Neuron (in vitro differentiated cells): ENCODE data around the gene CRYGN.

Experiments used
- H2AFZ ChIP-seq: one replicate; pipeline ENCODE4 v1.6.1; 2013; ENCODE audit warnings: low read depth, mild to moderate bottlenecking, inconsistent platforms, low read length, moderate library complexity
- H3K27me3 ChIP-seq: one replicate; pipeline ENCODE4 v1.6.1; 2013; ENCODE audit warnings: low read length; ENCODE audit not compliant: insufficient read depth
- H3K36me3 ChIP-seq: one replicate; pipeline ENCODE4 v1.6.1; 2013; ENCODE audit warnings: low read length; ENCODE audit not compliant: insufficient read depth
- H3K4me1 ChIP-seq: one replicate; pipeline ENCODE4 v1.6.1; 2013; ENCODE audit warnings: low read length; ENCODE audit not compliant: insufficient read depth
- H3K4me3 ChIP-seq: 2 replicates; pipeline ENCODE4 v1.5.1; 2013; ENCODE audit warnings: mild to moderate bottlenecking, low read length, moderate library complexity
- H3K9me3 ChIP-seq: one replicate; pipeline ENCODE4 v1.6.1; 2013; ENCODE audit warnings: low read length

Gene CRYGN

DNA sequence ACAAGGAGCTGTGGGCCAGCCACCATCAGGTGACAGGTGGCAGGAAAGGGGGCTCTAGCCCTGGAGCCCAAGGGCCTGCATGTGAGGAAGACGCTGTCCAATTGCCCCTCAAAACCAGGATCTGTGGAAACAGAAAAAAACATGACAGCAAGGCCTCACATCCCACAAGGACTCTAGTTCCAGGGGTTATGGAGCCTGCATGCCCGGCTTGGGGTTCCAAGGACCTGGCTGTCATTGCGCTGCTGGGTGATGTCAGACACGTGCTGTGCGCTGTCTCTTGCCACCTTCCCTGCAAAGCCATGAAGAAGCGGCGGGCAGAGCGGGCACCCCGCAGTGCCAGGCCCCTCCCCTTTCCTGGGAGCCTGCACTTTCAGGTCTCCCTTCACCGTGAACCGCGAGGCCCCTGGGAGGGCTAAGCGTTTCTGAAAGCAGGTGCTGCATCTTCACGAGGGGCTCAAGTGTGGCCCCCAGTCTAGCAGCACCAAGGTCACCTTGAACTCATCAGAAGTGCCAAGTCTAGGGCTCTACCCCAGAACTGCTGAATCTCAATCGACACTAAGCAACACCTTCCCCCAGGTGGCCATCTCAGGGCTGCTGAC, 15.1 kb upstream of the CRYGN start:
- Histone ChIP-seq H3K9me3 (peaks cover 6% of the 10 kb centered on the region), H2AFZ (no peak overlapping the region), H3K4me1 (peaks cover 11% of the 10 kb centered on the region), H3K36me3 (no peaks in the 10 kb centered on the region), H3K4me3 (no peak overlapping the region), H3K27me3 (peaks cover 2% of the 10 kb centered on the region)

DNA sequence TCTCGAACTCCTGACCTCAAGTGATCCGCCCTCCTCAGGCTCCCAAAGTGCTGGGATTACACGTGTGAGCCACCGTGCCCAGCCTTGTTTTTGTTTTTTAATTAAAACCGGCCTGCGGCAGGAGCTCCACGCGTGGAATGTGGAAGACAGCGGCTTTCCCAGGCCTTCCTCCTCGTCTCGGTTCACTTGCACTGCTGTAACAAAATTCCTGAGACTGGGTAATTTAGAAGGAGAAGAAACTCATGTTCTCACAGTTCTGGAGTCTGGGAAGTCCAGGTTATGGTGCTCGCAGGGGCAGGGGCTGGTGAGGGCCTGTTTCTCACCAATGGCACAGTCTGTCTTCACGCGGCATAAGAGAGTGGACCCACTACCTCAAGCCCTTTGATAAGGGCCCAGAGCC, 14.4 kb upstream of the CRYGN start:
- Histone ChIP-seq H3K36me3 (no peaks in the 10 kb centered on the region), H3K4me3 (no peak overlapping the region), H2AFZ (no peak overlapping the region), H3K9me3 (peaks cover 6% of the 10 kb centered on the region), H3K4me1 (peaks cover 4% of the 10 kb centered on the region), H3K27me3 (peaks cover 5% of the 10 kb centered on the region)

DNA sequence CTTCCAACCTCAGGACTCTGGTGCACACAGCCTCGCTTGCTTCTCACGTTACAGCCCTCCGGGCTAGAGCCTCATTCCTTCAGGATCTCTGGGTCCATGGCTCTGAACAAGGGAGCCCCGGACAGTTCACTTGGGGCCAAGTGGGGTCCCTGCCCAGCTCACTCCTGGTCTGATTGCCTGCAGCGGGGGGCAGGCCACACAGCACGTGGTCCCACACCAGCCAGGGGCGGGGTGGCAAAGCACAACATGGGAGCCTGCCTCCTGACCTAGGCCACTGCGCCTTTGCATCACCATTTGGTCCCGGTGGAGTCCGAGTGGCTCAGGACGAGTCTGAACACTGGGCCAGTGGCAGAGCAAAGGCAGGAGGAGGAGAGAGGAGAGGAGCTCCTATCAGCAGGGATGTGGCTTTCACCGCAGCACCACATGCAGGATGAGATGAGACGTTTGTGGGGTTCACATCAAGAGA, 13.4 kb upstream of the CRYGN start:
- Histone ChIP-seq H2AFZ (no peak overlapping the region), H3K9me3 (peaks cover 6% of the 10 kb centered on the region), H3K4me1 (no peaks in the 10 kb centered on the region), H3K4me3 (no peak overlapping the region), H3K27me3 (peaks cover 5% of the 10 kb centered on the region), H3K36me3 (no peaks in the 10 kb centered on the region)

DNA sequence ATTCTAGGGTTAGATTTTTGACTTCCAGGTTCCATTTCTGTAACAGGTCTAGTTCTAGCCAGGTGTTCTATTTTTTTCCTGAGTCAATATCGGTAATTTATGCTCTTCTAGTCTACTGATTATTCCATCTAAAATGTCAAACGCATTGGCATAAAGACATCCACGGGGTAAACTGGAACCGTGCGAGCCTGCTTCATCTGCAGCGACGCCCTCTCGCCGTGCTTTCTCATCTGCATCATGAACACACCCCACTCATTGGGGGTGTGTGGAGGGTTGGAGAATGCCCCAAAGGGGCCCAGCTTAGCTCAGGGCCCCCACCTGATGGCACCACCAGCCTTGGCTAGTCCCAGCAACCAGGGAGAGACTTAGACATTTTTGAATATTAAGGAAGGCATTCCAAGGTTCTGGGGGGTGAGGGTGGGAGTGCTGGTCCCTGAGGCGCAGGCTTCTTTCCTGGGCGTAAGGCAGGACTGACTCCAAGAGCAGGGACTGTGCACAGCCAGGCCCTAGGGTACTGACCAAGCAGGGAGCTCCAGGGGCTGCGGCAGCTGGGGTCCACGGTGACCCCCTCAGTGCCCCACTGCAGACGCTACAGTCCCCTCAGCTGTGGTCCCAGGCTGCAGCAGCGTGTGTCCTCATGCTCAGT, 12.9 kb upstream of the CRYGN start:
- no peaks in the 10 kb centered on the region for H3K4me1 ChIP-seq

DNA sequence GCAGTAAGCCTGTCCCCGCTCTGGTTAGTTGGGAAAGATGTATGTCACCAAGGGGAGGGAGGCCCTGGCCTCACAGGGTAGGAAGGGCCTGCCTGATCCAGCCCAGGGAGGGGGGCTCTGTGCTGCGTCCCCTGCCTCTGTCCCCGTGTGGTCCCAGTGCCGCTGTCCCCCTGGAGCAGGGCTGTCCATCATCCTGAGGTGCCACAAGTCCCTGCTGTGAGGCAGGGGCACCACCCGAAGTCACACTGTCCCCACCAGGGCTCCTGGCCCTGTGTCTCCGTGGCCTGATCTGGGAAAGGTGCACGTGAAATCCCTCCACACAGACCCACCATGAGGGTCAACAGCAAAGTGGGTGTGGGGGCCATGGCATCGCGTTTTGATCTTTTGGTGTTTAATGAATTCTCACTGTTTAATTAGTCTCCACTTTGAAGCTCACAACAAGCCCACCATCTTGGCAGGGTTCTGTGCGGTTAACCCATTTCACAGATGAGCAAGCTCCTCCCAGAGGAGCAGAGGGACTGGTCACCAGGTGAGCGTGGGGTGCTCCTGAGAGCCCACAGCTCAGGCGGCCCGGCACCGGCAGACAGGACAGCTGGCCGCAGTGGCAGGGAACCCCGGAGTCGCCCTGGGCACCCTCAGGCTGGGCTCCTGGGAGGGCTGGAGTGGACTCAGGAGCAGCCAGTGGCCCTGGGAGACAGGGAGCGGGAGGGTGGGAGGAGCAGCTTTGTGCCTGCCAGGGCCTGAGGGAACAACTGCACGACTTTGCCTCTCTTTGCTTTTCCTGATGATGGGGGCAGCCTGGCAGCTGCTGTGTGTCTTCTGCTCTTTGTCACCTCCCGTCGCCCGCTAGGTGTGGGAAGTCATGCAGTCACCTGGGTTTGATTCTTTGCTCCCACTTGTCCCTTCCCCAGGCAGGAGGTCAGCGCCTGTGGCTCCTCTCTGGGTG, 12.0 kb upstream of the CRYGN start:
- Histone ChIP-seq H3K36me3 (no peaks in the 10 kb centered on the region), H3K4me1 (no peaks in the 10 kb centered on the region), H3K27me3 (peaks cover 5% of the 10 kb centered on the region), H2AFZ (no peak overlapping the region), H3K9me3 (peaks cover 4% of the 10 kb centered on the region), H3K4me3 (no peak overlapping the region)

More for the DNA sequence above, 12.9 kb upstream of the CRYGN start:
- Histone ChIP-seq H2AFZ (no peak overlapping the region), H3K36me3 (no peaks in the 10 kb centered on the region), H3K27me3 (peaks cover 5% of the 10 kb centered on the region), H3K4me3 (no peak overlapping the region), H3K9me3 (peaks cover 6% of the 10 kb centered on the region)

DNA sequence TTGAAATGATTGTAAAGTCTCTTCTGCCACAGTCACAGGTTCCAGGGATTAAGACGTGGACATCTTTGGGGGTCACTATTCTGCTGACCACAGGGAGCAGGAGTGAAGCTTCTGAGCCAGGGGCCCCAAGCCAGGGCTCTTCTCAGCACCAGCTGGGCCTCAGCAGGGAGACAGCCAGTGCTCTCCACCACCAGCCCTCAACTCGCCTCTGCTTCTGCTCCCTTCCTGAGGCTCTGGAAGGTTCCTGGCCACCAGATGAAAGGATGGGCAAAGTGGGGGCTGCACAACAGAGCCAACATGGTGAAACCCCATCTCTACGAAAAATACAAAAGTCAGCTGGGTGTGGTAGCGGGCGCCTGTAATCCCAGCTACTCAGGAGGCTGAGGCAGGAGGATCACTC, 11.2 kb upstream of the CRYGN start:
- Histone ChIP-seq H3K36me3 (no peaks in the 10 kb centered on the region), H3K4me1 (no peaks in the 10 kb centered on the region), H3K9me3 (no peaks in the 10 kb centered on the region), H2AFZ (no peak overlapping the region), H3K4me3 (no peak overlapping the region), H3K27me3 (peaks cover 5% of the 10 kb centered on the region)

DNA sequence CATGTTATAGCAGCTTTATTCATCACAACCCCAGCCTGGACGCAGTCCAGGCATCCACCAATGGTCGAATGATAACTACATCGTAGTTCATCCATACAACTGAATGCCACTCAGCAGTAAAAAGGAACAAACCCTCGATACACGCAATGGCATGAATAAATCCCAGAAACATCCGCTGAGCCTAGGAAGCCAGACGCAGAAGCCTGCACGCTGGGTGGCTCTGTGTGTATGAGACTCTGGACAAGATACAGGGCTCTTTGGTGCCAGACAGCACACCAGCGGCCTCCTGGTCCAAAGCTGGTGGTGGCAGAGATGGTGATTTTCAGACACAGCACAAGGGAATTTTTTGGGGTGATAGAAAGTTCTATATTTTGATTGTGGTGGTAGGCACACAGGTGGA, 10.0 kb upstream of the CRYGN start:
- Histone ChIP-seq H2AFZ (no peak overlapping the region), H3K4me1 (no peaks in the 10 kb centered on the region), H3K9me3 (no peaks in the 10 kb centered on the region)

DNA sequence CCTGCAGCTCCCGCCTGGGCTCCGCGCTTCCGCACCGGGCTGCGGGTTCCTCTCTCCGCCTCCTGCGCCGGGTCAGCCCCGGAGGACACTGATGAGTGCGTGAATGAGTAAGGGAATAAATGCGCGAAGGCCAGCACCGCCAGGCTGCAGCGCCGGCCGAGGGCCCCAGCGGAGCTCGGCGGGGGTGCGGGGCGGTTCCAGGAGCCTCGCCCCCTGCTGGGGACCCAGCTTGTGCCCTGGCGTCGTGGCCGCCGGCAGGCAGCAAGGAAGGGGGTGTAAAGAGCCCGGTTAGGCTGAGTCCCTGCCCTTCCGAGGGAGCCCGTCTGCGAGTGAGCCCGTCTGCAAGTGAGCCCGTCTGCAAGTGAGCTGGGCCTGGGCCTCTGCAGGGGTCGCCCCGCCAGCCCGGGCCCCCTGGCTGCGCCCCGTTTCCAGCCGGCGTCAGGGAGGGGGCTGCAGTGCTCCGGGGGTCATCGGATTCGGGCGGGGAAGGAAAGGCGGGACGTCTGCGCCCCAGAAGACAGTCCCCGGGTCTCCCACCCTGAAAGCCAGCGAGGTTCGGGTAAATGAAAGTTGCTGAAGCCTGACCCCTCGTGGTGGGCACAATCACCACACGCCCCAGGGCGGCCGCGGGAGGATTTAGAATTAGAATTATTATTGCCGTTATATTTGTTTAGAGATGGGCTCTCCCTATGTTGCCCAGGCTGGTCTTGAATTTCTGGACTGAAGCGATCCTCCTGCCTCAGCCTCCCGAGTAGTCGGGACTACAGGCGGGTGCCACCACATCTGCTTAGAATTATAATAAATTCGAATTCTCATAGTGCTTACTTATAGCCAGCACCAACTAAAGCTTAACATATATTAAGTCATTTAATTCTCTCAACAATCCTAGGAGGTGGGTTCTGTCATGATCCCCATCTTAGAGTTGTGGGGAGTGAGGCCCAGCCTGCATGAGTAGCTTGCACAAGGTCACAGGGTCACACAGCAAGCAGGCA, 8.6 kb upstream of the CRYGN start:
- H3K36me3 ChIP-seq: no peaks in the 10 kb centered on the region
- H3K27me3 ChIP-seq: peaks cover 3% of the 10 kb centered on the region
- no peak overlapping the region for H3K4me3 ChIP-seq
- peak overlapping the region; percentile 35 for H2AFZ ChIP-seq
- H3K4me1 ChIP-seq: no peaks in the 10 kb centered on the region
- no peaks in the 10 kb centered on the region for H3K9me3 ChIP-seq

More for the DNA sequence above, 10.0 kb upstream of the CRYGN start:
- H3K36me3 ChIP-seq: no peaks in the 10 kb centered on the region
- H3K4me3 ChIP-seq: no peak overlapping the region
- peaks cover 5% of the 10 kb centered on the region for H3K27me3 ChIP-seq

DNA sequence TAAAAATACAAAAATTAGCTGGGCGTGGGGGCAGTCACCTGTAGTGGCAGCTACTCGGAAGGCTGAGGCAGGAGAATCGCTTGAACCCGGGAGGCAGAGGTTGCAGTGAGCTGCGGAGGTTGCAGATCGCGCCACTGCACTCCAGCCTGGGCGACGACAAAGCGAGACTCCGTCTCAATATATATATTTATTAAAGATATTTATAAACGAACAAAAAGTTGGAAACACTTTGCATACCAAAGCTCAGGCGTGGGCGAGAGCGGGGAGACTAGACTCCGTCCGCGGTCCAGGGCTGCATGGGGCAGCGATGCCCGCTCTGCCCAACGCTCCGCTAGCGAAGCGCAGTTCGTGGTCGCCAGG, 7.9 kb upstream of the CRYGN start:
- H3K4me1 ChIP-seq: no peaks in the 10 kb centered on the region
- H3K27me3 ChIP-seq: peaks cover 3% of the 10 kb centered on the region
- no peak overlapping the region for H3K4me3 ChIP-seq
- H3K36me3 ChIP-seq: no peaks in the 10 kb centered on the region
- H3K9me3 ChIP-seq: no peaks in the 10 kb centered on the region
- no peak overlapping the region for H2AFZ ChIP-seq

DNA sequence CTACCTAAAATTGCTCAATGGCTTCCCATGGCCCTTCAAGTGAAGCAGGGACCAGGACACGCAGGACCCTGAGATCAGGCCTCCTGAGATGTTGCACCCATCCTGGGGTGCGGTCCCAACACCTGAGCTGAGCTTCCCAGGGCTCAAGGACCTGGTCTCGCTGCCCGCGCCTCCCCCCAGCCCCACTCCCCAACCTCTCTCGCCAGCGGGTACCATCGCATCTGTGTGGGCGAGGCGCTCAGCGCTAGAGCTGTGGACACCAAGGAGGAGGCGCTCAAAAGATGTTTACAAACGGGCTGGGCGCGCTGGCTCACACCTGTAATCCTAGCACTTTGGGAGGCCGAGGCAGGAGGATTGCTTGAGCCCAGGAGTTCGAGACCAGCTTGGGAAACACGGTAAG, 7.4 kb upstream of the CRYGN start:
- Histone ChIP-seq H3K4me3 (no peak overlapping the region), H2AFZ (no peak overlapping the region), H3K36me3 (no peaks in the 10 kb centered on the region), H3K4me1 (no peaks in the 10 kb centered on the region), H3K27me3 (peaks cover 3% of the 10 kb centered on the region), H3K9me3 (no peaks in the 10 kb centered on the region)

DNA sequence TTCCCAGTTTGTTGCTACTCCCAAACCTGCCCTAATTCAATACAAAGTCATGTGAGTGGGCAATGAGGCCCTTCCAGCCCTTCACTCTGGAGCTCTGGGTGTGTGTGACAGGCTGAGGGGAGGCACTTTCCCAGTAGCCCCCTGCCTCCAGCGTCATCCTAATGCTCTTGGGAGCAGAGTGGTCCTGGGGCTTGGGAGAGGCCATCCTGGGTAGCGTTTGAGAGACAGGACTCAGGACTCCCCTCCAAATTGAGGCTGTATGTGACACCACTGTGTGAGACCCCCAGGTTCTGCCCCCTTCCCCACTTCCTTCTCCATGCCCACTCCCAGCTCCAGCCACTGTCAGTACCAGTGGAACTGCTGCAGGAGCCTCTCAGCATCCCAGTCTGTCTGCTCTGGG, 6.5 kb upstream of the CRYGN start:
- Histone ChIP-seq H3K27me3 (peaks cover 3% of the 10 kb centered on the region), H3K36me3 (no peaks in the 10 kb centered on the region), H3K4me3 (no peak overlapping the region), H3K4me1 (no peaks in the 10 kb centered on the region), H3K9me3 (no peaks in the 10 kb centered on the region), H2AFZ (no peak overlapping the region)

DNA sequence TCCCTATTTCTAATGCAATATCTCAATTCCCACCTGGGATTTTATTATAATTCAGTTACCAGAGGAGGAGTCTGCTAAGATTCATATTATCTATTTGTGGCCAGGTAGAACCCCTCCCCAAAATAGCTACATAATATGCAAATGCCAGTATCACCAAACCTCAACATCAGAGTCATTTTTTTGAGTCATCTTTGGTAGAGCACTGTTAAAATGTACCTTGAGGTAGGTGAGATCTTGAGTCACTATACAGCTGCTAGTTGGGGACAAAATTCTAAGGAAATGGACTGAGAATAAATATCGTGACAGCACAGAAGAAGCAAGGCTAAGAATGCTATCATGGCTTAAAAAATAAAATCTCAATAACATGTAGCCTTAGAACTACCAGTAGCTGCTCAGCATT, 4.7 kb upstream of the CRYGN start:
- no peaks in the 10 kb centered on the region for H3K36me3 ChIP-seq
- H3K4me1 ChIP-seq: peaks cover under 1% of the 10 kb centered on the region
- no peak overlapping the region for H3K4me3 ChIP-seq
- H3K27me3 ChIP-seq: peaks cover 16% of the 10 kb centered on the region
- H3K9me3 ChIP-seq: no peaks in the 10 kb centered on the region
- H2AFZ ChIP-seq: no peak overlapping the region
